ENCODE measurements around the gene PDCD5.

The PDCD5 gene

DNA sequence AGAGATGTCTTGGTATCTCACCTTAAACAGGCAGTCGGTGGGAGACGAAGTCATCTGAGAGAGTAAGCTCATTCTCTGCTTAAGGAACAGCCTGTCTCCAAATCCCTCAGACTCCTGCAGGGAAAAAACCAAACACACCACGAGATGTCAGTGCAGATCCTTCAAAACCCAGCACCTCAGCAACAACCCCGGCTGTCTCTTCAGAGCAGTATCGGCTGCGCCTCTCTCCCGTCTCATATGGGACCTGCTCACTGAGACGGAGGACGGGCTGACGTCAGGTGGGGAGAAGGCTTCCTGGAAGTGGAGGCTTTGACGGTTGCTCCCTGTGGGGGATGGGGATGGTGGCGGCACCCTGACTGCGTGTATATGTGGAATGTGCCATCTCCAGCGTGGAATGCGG is 50.4 kb downstream of the PDCD5 start:
- no peak for DNase-seq (ENCODE audit: low spot score)
